Panc1 (cell line): ENCODE results near the gene TSPAN4. TPM values are rescaled to one million over a fixed set of nuclear protein-coding genes. Genes with fewer than 3 reads are reported as not detected.
A peak's percentile ranks its signal among the peaks of the same experiment; 100 is the strongest.

Source experiments
- ATAC-seq: fragments of 200-7000 bp; cut with Tn5 transposase; 2 replicates; pipeline ENCODE4 v1.9.1; 2020; ENCODE audit warnings: mild to moderate bottlenecking, moderate library complexity
- BruUV-seq: library from RNA; stranded (reverse); fragments of 400-500 nt; replicated peaks from 2 replicates; lab custom pipeline; 2021; lab: Mats Ljungman, UMichigan
- CTCF ChIA-PET: fragments of 300-600 bp; sonication (Branson Sonifier 250); formaldehyde crosslinking; loops from one replicate; lab custom pipeline; 2022; ENCODE audit warnings: antibody characterized with exemption; lab: Charles Lee
- POLR2A ChIA-PET: fragments of 300-600 bp; sonication (Branson Sonifier 250); formaldehyde crosslinking; loops from one replicate; lab custom pipeline; 2022; ENCODE audit warnings: antibody characterized with exemption; lab: Charles Lee
- DNase-seq: peaks from one replicate; pipeline ENCODE4 v3.0.0-alpha.2; 2010; ENCODE audit warnings: low read depth, low spot score
- H3K27ac ChIP-seq: 2 replicates; pipeline ENCODE4 v1.5.1; 2011; ENCODE audit warnings: mild to moderate bottlenecking, low read length, inconsistent platforms
- H3K27me3 ChIP-seq: fragments of 200-500 bp; sonication (Bioruptor generic); 2 replicates; pipeline ENCODE4 v1.6.0; 2014; ENCODE audit warnings: low read length, inconsistent platforms; ENCODE audit not compliant: control insufficient read depth, insufficient read depth
- H3K36me3 ChIP-seq: fragments of 200-500 bp; sonication (Bioruptor generic); 2 replicates; pipeline ENCODE4 v1.5.1; 2014; ENCODE audit warnings: inconsistent platforms, mild to moderate bottlenecking, low read length, moderate library complexity; ENCODE audit not compliant: control insufficient read depth, insufficient read depth
- H3K4me1 ChIP-seq: 2 replicates; pipeline ENCODE4 v1.5.1; 2011; ENCODE audit warnings: inconsistent platforms, mild to moderate bottlenecking, low read length, moderate library complexity; ENCODE audit not compliant: control insufficient read depth, insufficient read depth
- H3K4me3 ChIP-seq, 2 experiments: 2 replicates each; pipeline ENCODE4 v1.5.1; 2011 to 2012; ENCODE audit warnings: low read depth in 2 of 2, low read length in 2 of 2, mild to moderate bottlenecking in 2 of 2, inconsistent platforms in 1 of 2, moderate library complexity in 1 of 2
- H3K9me3 ChIP-seq: fragments of 200-500 bp; sonication (Bioruptor generic); 2 replicates; pipeline ENCODE4 v1.5.1; 2014; ENCODE audit warnings: low read depth, mild to moderate bottlenecking, inconsistent platforms, low read length, moderate library complexity; ENCODE audit not compliant: control insufficient read depth, insufficient read depth
- CTCF ChIP-seq: fragments of 450-650 bp; IDR thresholded peaks from 2 replicates; pipeline ENCODE4 v1.5.1; 2017; ENCODE audit warnings: mild to moderate bottlenecking
- POLR2AphosphoS5 ChIP-seq: IDR thresholded peaks from 2 replicates; pipeline ENCODE4 v1.6.1; 2012; ENCODE audit warnings: mild to moderate bottlenecking, low read depth, low read length, moderate library complexity
- REST ChIP-seq, 2 experiments: IDR thresholded peaks; 2 replicates each; pipeline ENCODE4 v1.6.1; 2011 to 2012; ENCODE audit warnings: low read depth in 2 of 2, control low read depth in 1 of 2, low read length in 1 of 2, mild to moderate bottlenecking in 1 of 2, moderate library complexity in 1 of 2; ENCODE audit not compliant: insufficient read depth in 1 of 2
- SIN3A ChIP-seq: IDR thresholded peaks from 2 replicates; pipeline ENCODE4 v1.6.1; 2012; ENCODE audit warnings: low read depth, mild to moderate bottlenecking, low read length, moderate library complexity, borderline replicate concordance; ENCODE audit not compliant: insufficient read depth
- TCF7L2 ChIP-seq: IDR thresholded peaks from 2 replicates; pipeline ENCODE4 v1.6.1; 2011; ENCODE audit warnings: mild to moderate bottlenecking, low read depth, low read length, inconsistent platforms
- in situ Hi-C: cut with HindIII; loops from 2 replicates; pipeline ENCODE4 v1.10.0; 2016; ENCODE audit warnings: low sequenced_read_pairs, low pct_unique_long_range_greater_than_20kb
- intact Hi-C: fragments of 100-400 bp; cut with micrococcal nuclease; formaldehyde crosslinking; loops from one replicate; pipeline ENCODE4 v1.10.0; 2022; ENCODE audit not compliant: unreplicated experiment
- total RNA-seq: library from RNA; stranded (reverse); gene quantifications from one replicate; pipeline ENCODE4 v1.2.1, GENCODE V29; 2021; ENCODE audit not compliant: unreplicated experiment

TSPAN4 gene
- total RNA-seq, 1 experiment from 2014 or later = 187 TPM

- Histone ChIP-seq H3K9me3 (no peaks in the 10 kb centered on the region), H3K36me3 (no peaks in the 10 kb centered on the region), H3K27ac (no peak overlapping the region), H3K27me3 (no peaks in the 10 kb centered on the region), H3K4me1 (no peaks in the 10 kb centered on the region; the same call in 1 of the 2 replicates), H3K4me3 (no peak overlapping the region)
- no peak for DNase-seq
- ChIA-PET CTCF (no interaction called here), POLR2A (no interaction called here)
- no peak for ATAC-seq
- no TSS peak for BruUV-seq
- intact Hi-C loops (no loop called here), in situ Hi-C loops (no loop called here)
- TF ChIP-seq CTCF (no peak), POLR2AphosphoS5 (no peak), REST (IDR thresholded peaks at IDR 0.05; ENCODE audit: insufficient read depth in 1 of 2, low read depth in 2 of 2, low read length in 1 of 2) (no peak), SIN3A (no peak)
Observed at GRCh38 chr11:884578-885070, 42.0 kb downstream of the TSPAN4 start.

- TSS peak; percentile 35 for BruUV-seq
- POLR2A ChIA-PET = no interaction called here
- no peak for ATAC-seq
- TF ChIP-seq REST (IDR thresholded peaks at IDR 0.05; ENCODE audit: insufficient read depth in 1 of 2, low read depth in 2 of 2, low read length in 1 of 2) (no peak), CTCF (no peak), POLR2AphosphoS5 (no peak), TCF7L2 (no peak), SIN3A (no peak)
- Histone ChIP-seq H3K4me1 (peaks cover 3% of the 10 kb centered on the region), H3K27ac (no peak overlapping the region), H3K9me3 (no peaks in the 10 kb centered on the region), H3K27me3 (no peaks in the 10 kb centered on the region), H3K36me3 (no peaks in the 10 kb centered on the region), H3K4me3 (no peak overlapping the region)
- no peak for DNase-seq
- intact Hi-C loops = no loop called here
- CTCF ChIA-PET = no interaction called here
- in situ Hi-C loops = no loop called here
Observed at GRCh38 chr11:886568-886967, 43.9 kb downstream of the TSPAN4 start.
